ENCODE measurements around the gene PTTG1IP.

PTTG1IP gene

GRCh38 chr21:44890338-44890931 is 16.9 kb upstream of the PTTG1IP start:
- in situ Hi-C loops (cut with HindIII; ENCODE audit: low sequenced_read_pairs): no loop called here
- no peak for DNase-seq (ENCODE audit: low read depth, low spot score)
- no peak for TF ChIP-seq CTCF (IDR thresholded peaks at IDR 0.05; ENCODE audit: low read depth, low read length)
- H3K4me3 ChIP-seq (ENCODE audit: low read depth, low read length): no peak overlapping the region

- H3K4me3 ChIP-seq (ENCODE audit: low read depth, low read length): no peak overlapping the region
- DNase-seq (ENCODE audit: low read depth, low spot score): no peak
- in situ Hi-C loops (cut with HindIII; ENCODE audit: low sequenced_read_pairs): no loop called here
- no peak for TF ChIP-seq CTCF (IDR thresholded peaks at IDR 0.05; ENCODE audit: low read depth, low read length)
These were observed 16.3 kb upstream of the PTTG1IP start for GRCh38 chr21:44889625-44890337.

GRCh38 chr21:44888581-44889550 is 15.4 kb upstream of the PTTG1IP start:
- no peak overlapping the region for H3K4me3 ChIP-seq (ENCODE audit: low read depth, low read length)
- TF ChIP-seq CTCF (IDR thresholded peaks at IDR 0.05; ENCODE audit: low read depth, low read length): no peak
- DNase-seq (ENCODE audit: low read depth, low spot score): no peak
- in situ Hi-C loops (cut with HindIII; ENCODE audit: low sequenced_read_pairs): no loop called here

- H3K4me3 ChIP-seq (ENCODE audit: low read depth, low read length): no peak overlapping the region
These were observed 14.5 kb upstream of the PTTG1IP start for GRCh38 chr21:44887807-44888580.

GRCh38 chr21:44887126-44887806 is 13.8 kb upstream of the PTTG1IP start:
- no peak for DNase-seq (ENCODE audit: low read depth, low spot score)
- no peak for TF ChIP-seq CTCF (IDR thresholded peaks at IDR 0.05; ENCODE audit: low read depth, low read length)
- in situ Hi-C loops (cut with HindIII; ENCODE audit: low sequenced_read_pairs): no loop called here

More at GRCh38 chr21:44887807-44888580, 14.5 kb upstream of the PTTG1IP start:
- TF ChIP-seq CTCF (IDR thresholded peaks at IDR 0.05; ENCODE audit: low read depth, low read length): no peak
- no peak for DNase-seq (ENCODE audit: low read depth, low spot score)
- in situ Hi-C loops (cut with HindIII; ENCODE audit: low sequenced_read_pairs): no loop called here

More at GRCh38 chr21:44887126-44887806, 13.8 kb upstream of the PTTG1IP start:
- no peak overlapping the region for H3K4me3 ChIP-seq (ENCODE audit: low read depth, low read length)

Data from astrocyte of the spinal cord (primary cell).